Mesenteric fat pad (tissue), 1 donor: ENCODE data around the gene FOXL2NB. TPM values are rescaled to one million over a fixed set of nuclear protein-coding genes. Genes with fewer than 3 reads are reported as not detected.
"Not testable (repeated sequence)": the region's sequence is repeated elsewhere in the genome, so short reads cannot be mapped to it uniquely, and the experiment has no call there.

Experiments
- DNase-seq: peaks from one replicate; pipeline ENCODE4 v3.0.0-alpha.2; 2020; ENCODE audit warnings: low spot score
- long read RNA-seq: library from polyadenylated mRNA; unstranded; transcript quantifications from one replicate; pipeline ENCODE4 v2.0.0, GENCODE V29; 2020
- total RNA-seq: library from RNA; stranded (reverse); fragmentation: NEBNext Ultra II Directional; extraction: Animal tissue kit (Norgen Biotek cat#: 25700); gene quantifications from one replicate; pipeline ENCODE4 v1.2.1, GENCODE V29; 2021
- donor health status: DM: yes; HTN: yes; CAD: no.

Gene FOXL2NB
- total RNA-seq = not detected
- long read RNA-seq = 0 reads

- peak; percentile 88 for DNase-seq
Observed at GRCh38 chr3:138946663-138947494, at the start of gene FOXL2NB, which contains the start of gene FOXL2. TSS of gene FOXL2NB (plus strand) at chr3:138947217. CDS start at chr3:138947365, 148 bp downstream. TSS of gene FOXL2 (minus strand) at chr3:138947137. CDS start at chr3:138946722, 415 bp downstream.

- DNase-seq = no peak
Observed at GRCh38 chr3:138898301-138898700, 48.7 kb upstream of the FOXL2NB start.

GRCh38 chr3:138898708-138899107 is 48.3 kb upstream of the FOXL2NB start:
- DNase-seq = no peak

- DNase-seq = no peak
Observed at GRCh38 chr3:138899351-138899991, 47.5 kb upstream of the FOXL2NB start.

- no peak for DNase-seq
Observed at GRCh38 chr3:138901567-138901966, 45.5 kb upstream of the FOXL2NB start.

- DNase-seq = no peak
Observed at GRCh38 chr3:138902171-138902570, 44.8 kb upstream of the FOXL2NB start.

GRCh38 chr3:138907539-138907938 is 39.5 kb upstream of the FOXL2NB start:
- no peak for DNase-seq

- no peak for DNase-seq
Observed at GRCh38 chr3:138908846-138909245, 38.2 kb upstream of the FOXL2NB start.

GRCh38 chr3:138909904-138910303 is 37.1 kb upstream of the FOXL2NB start:
- DNase-seq = no peak

- DNase-seq = no peak
Observed at GRCh38 chr3:138911621-138912020, 35.4 kb upstream of the FOXL2NB start.

- DNase-seq = no peak
Observed at GRCh38 chr3:138912237-138912636, 34.8 kb upstream of the FOXL2NB start.

- DNase-seq = no peak
Observed at GRCh38 chr3:138913766-138914165, 33.3 kb upstream of the FOXL2NB start.

- DNase-seq = no peak
Observed at GRCh38 chr3:138914870-138915502, 32.0 kb upstream of the FOXL2NB start.

- DNase-seq = peak; percentile 96
Observed at GRCh38 chr3:138915503-138916498, 31.2 kb upstream of the FOXL2NB start.

- no peak for DNase-seq
Observed at GRCh38 chr3:138916824-138917223, 30.2 kb upstream of the FOXL2NB start.

GRCh38 chr3:138919325-138919724 is 27.7 kb upstream of the FOXL2NB start:
- DNase-seq = no peak

- no peak for DNase-seq
Observed at GRCh38 chr3:138921316-138922292, 25.4 kb upstream of the FOXL2NB start.

- DNase-seq = not testable (repeated sequence)
Observed at GRCh38 chr3:138922400-138922799, 24.6 kb upstream of the FOXL2NB start.

- DNase-seq = no peak
Observed at GRCh38 chr3:138923531-138923994, 23.5 kb upstream of the FOXL2NB start.
